HG03558 (cell line): ENCODE data around the gene RUNX1.

Source experiments
- ATAC-seq: cut with Tn5 transposase; IDR thresholded peaks from one replicate; pipeline ENCODE4 v1.9.1; 2021; ENCODE audit warnings: moderate number of reproducible peaks; ENCODE audit not compliant: unreplicated experiment; ENCODE audit errors: extremely low read depth

Gene RUNX1

GRCh38 chr21:34874684-34875513, 174.2 kb downstream of the RUNX1 start:
- ATAC-seq = no peak

- no peak for ATAC-seq
Observed at GRCh38 chr21:34871026-34871908, 177.8 kb downstream of the RUNX1 start.

GRCh38 chr21:34870246-34870645, 178.9 kb downstream of the RUNX1 start:
- ATAC-seq = no peak

- no peak for ATAC-seq
Observed at GRCh38 chr21:34869545-34869944, 179.6 kb downstream of the RUNX1 start.

- ATAC-seq = no peak
Observed at GRCh38 chr21:34867785-34868184, 181.3 kb downstream of the RUNX1 start.

GRCh38 chr21:34865400-34866241, 183.5 kb downstream of the RUNX1 start:
- peak; percentile 71 for ATAC-seq

- no peak for ATAC-seq
Observed at GRCh38 chr21:34864370-34865149, 184.5 kb downstream of the RUNX1 start.

GRCh38 chr21:34862951-34863350, 186.2 kb downstream of the RUNX1 start:
- no peak for ATAC-seq

- no peak for ATAC-seq
Observed at GRCh38 chr21:34861258-34861657, 187.8 kb downstream of the RUNX1 start.

GRCh38 chr21:34859976-34860653, 189.0 kb downstream of the RUNX1 start:
- ATAC-seq = no peak

GRCh38 chr21:34858559-34858958, 190.5 kb downstream of the RUNX1 start:
- ATAC-seq = no peak

- ATAC-seq = no peak
Observed at GRCh38 chr21:34857874-34858273, 191.2 kb downstream of the RUNX1 start.

GRCh38 chr21:34857122-34857713, 191.9 kb downstream of the RUNX1 start:
- no peak for ATAC-seq

- no peak for ATAC-seq
Observed at GRCh38 chr21:34852448-34852847, 196.7 kb downstream of the RUNX1 start.

GRCh38 chr21:34850166-34850690, 198.9 kb downstream of the RUNX1 start:
- ATAC-seq = no peak

- no peak for ATAC-seq
Observed at GRCh38 chr21:34846601-34847112, 202.4 kb downstream of the RUNX1 start.

GRCh38 chr21:34845521-34846451, 203.3 kb downstream of the RUNX1 start:
- peak; percentile 79 for ATAC-seq
